ENCODE results near the gene MOCS3. TPM values are rescaled to one million over a fixed set of nuclear protein-coding genes. Genes with fewer than 3 reads are reported as not detected.
A peak's percentile ranks its signal among the peaks of the same experiment; 100 is the strongest.

Gene MOCS3
- total and polyA plus RNA-seq, 2 of the 13 experiments (the other 11 are each of a cell fraction or from before 2014, with no cell fraction given) = 3.7 to 8.4 TPM

- TF ChIP-seq HOXA5 (CRISPR knock-in tag; IDR thresholded peaks at IDR 0.05) (no peak; the same call in 1 of the 2 replicates), HDAC1 (CRISPR knock-in tag; IDR thresholded peaks at IDR 0.05) (peak; percentile 41; the same call in 1 of the 2 replicates), TBP (CRISPR knock-in tag; IDR thresholded peaks at IDR 0.05) (no peak), ZNF781 (CRISPR knock-in tag; IDR thresholded peaks at IDR 0.05; ENCODE audit: borderline replicate concordance, not compliant biosample characterization) (no peak), AGO1 (IDR thresholded peaks at IDR 0.05; ENCODE audit: low read depth, low read length, poor library complexity, severe bottlenecking) (no peak), ZNF720 (CRISPR knock-in tag; IDR thresholded peaks at IDR 0.05) (no peak), MXD1 (CRISPR knock-in tag; IDR thresholded peaks at IDR 0.05) (peak; percentile 66; the same call in 1 of the 2 replicates), U2AF1 (optimal IDR thresholded peaks at IDR 0.05; ENCODE audit: low read depth, low read length) (no peak), TEF (CRISPR knock-in tag; IDR thresholded peaks at IDR 0.05) (no peak), ZNF331 (CRISPR knock-in tag; IDR thresholded peaks at IDR 0.05) (0 out of 2 replicates have a peak, but pooled peaks have one; percentile 12), ZNF768 (CRISPR knock-in tag; IDR thresholded peaks at IDR 0.05) (peak; percentile 26; the same call in 1 of the 2 replicates), ZNF3 (CRISPR knock-in tag; IDR thresholded peaks at IDR 0.05) (no peak), PHB2 (IDR thresholded peaks at IDR 0.05; ENCODE audit: partially characterized antibody) (no peak), ZNF670 (CRISPR knock-in tag; IDR thresholded peaks at IDR 0.05; ENCODE audit: borderline replicate concordance) (0 out of 2 replicates have a peak, but pooled peaks have one; percentile 44), ZNF777 (CRISPR knock-in tag; IDR thresholded peaks at IDR 0.05) (peak; percentile 80), PRMT3 (CRISPR knock-in tag; IDR thresholded peaks at IDR 0.05; ENCODE audit: borderline replicate concordance, low read depth) (0 out of 2 replicates have a peak, but pooled peaks have one; percentile 55), SPEN (CRISPR knock-in tag; IDR thresholded peaks at IDR 0.05; ENCODE audit: low read depth) (peak; percentile 26; the same call in 1 of the 2 replicates), ZNF296 (CRISPR knock-in tag; conservative IDR thresholded peaks at IDR 0.05) (no peak), GLMP (CRISPR knock-in tag; IDR thresholded peaks at IDR 0.05; ENCODE audit: borderline replicate concordance) (no peak)
- TF ChIP-seq, protein P1, sequence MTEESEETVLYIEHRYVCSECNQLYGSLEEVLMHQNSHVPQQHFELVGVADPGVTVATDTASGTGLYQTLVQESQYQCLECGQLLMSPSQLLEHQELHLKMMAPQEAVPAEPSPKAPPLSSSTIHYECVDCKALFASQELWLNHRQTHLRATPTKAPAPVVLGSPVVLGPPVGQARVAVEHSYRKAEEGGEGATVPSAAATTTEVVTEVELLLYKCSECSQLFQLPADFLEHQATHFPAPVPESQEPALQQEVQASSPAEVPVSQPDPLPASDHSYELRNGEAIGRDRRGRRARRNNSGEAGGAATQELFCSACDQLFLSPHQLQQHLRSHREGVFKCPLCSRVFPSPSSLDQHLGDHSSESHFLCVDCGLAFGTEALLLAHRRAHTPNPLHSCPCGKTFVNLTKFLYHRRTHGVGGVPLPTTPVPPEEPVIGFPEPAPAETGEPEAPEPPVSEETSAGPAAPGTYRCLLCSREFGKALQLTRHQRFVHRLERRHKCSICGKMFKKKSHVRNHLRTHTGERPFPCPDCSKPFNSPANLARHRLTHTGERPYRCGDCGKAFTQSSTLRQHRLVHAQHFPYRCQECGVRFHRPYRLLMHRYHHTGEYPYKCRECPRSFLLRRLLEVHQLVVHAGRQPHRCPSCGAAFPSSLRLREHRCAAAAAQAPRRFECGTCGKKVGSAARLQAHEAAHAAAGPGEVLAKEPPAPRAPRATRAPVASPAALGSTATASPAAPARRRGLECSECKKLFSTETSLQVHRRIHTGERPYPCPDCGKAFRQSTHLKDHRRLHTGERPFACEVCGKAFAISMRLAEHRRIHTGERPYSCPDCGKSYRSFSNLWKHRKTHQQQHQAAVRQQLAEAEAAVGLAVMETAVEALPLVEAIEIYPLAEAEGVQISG (CRISPR knock-in tag; IDR thresholded peaks at IDR 0.05) = 0 out of 2 replicates have a peak, but pooled peaks have one; percentile 27
- TF ChIP-seq, protein P2, sequence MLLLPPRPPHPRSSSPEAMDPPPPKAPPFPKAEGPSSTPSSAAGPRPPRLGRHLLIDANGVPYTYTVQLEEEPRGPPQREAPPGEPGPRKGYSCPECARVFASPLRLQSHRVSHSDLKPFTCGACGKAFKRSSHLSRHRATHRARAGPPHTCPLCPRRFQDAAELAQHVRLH (CRISPR knock-in tag; IDR thresholded peaks at IDR 0.05; ENCODE audit: borderline replicate concordance, low read depth) = no peak
These were observed 28.3 kb upstream of the MOCS3 start (continued) for GRCh38 chr20:50930139-50930975.

All from HepG2 (cell line).